HG03045 (cell line): Measurements from ENCODE around the gene VARS2.

ENCODE experiments used
- ATAC-seq: cut with Tn5 transposase; IDR thresholded peaks from one replicate; pipeline ENCODE4 v1.9.1; 2021; ENCODE audit warnings: mild to moderate bottlenecking, moderate library complexity; ENCODE audit not compliant: unreplicated experiment

The VARS2 gene

GRCh38 chr6:30884521-30885480, 29.2 kb upstream of the VARS2 start:
- ATAC-seq, result no peak

- no peak for ATAC-seq
Measured at GRCh38 chr6:30885481-30885998, 28.5 kb upstream of the VARS2 start.

GRCh38 chr6:30885999-30886896, 27.8 kb upstream of the VARS2 start:
- ATAC-seq, result no peak

GRCh38 chr6:30886897-30887255, 27.2 kb upstream of the VARS2 start:
- ATAC-seq, result no peak

- no peak for ATAC-seq
Measured at GRCh38 chr6:30887901-30888815, 25.9 kb upstream of the VARS2 start.

GRCh38 chr6:30888816-30889495, 25.1 kb upstream of the VARS2 start:
- ATAC-seq, result no peak

- ATAC-seq, result no peak
Measured at GRCh38 chr6:30889496-30889885, 24.5 kb upstream of the VARS2 start.

- no peak for ATAC-seq
Measured at GRCh38 chr6:30889921-30890645, 24.0 kb upstream of the VARS2 start.

- ATAC-seq, result no peak
Measured at GRCh38 chr6:30890646-30891449, 23.2 kb upstream of the VARS2 start.

GRCh38 chr6:30891450-30891723, 22.7 kb upstream of the VARS2 start:
- no peak for ATAC-seq

- ATAC-seq, result no peak
Measured at GRCh38 chr6:30891816-30892538, 22.1 kb upstream of the VARS2 start.

GRCh38 chr6:30893001-30893591, 20.9 kb upstream of the VARS2 start:
- no peak for ATAC-seq

- ATAC-seq, result no peak
Measured at GRCh38 chr6:30893666-30894065, 20.4 kb upstream of the VARS2 start.

- ATAC-seq, result no peak
Measured at GRCh38 chr6:30894381-30894780, 19.7 kb upstream of the VARS2 start.

GRCh38 chr6:30894935-30895334, 19.1 kb upstream of the VARS2 start:
- ATAC-seq, result no peak

GRCh38 chr6:30895343-30895742, 18.7 kb upstream of the VARS2 start:
- ATAC-seq, result no peak

GRCh38 chr6:30896541-30896940, 17.5 kb upstream of the VARS2 start:
- no peak for ATAC-seq

GRCh38 chr6:30897882-30898281, 16.2 kb upstream of the VARS2 start:
- ATAC-seq, result no peak
